Activated CD4-positive, alpha-beta T cell treated with anti-CD3 and anti-CD28 coated beads for 1 hour (primary cell): Measurements from ENCODE around the gene CRTAC1.

Experiments
- DNase-seq: peaks from one replicate; pipeline ENCODE4 v3.0.0-alpha.2; 2020

Gene CRTAC1

DNA sequence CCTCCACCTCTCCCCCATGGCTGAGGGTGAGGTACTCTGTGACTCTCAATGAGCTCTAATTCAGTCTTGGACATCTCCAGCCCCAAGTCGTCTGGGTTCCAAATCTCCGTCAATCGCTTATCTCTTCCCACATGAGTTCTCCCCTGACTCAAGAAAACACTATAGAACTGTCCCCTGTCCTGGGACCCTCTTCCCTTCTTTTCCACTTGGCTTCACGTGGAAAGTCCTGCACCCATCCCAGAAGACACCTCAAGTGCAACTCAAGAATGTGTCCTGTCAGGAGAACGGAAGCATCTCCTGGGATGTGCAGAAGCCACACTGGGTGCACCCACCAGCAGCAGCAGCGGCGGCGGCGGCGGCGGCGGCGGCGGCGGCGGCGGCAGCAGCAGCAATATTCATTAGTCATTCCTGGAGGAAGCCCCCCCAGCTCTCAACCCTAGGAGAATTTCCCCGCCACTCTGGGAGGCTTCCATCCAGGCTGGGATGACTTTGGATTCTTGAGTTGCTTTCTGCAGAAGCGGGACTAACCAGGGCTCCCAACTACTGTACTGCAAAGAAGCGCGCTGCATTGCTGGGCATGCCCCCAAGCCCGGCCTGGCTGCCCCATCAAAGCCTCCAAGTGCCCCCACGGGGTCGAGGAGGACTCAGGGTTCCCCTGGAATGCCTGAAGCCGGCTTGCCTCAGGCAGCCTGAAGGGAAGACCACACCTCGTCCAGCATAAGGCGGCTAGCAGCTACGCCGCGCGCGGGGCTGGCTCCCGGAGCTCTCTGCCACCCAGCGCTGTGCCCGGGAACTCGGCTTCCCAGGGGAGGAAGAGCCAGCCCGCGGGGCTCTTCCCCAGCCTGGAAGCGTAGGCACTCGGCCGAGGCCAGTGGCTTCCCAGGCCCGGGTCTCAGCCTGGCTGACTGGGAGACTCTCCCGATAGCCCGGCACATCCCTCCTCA is 1.0 kb downstream of the CRTAC1 start:
- no peak for DNase-seq

DNA sequence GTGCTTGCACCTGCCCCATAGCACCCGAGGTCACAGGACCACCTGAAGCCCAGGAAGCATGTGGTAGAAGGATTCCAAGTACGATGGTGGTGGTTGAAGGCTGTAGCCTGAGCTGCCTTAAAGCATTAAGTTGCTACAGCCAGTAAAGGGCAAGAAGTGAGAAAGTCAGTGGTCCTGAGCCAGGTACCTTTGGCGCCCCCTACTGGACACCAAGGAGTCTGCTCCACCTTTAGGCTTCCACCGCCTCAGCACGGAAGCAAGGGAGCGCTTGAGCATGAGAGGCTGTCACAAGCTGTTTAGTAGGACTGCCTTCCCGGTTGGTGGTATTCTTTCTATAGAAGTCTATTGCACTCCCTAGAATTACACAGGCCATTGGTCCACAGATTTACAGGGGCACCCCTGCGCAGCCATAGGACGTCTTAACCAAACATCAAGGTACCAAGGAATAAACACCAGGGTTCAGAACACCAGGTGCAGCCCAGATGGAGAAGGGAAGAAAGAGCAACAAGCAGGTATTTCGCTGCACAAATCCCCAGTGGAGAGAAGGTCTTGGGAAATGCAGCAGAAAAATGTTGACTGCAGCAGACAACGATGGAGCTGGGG is 2.2 kb downstream of the CRTAC1 start:
- peak; percentile 31 for DNase-seq

DNA sequence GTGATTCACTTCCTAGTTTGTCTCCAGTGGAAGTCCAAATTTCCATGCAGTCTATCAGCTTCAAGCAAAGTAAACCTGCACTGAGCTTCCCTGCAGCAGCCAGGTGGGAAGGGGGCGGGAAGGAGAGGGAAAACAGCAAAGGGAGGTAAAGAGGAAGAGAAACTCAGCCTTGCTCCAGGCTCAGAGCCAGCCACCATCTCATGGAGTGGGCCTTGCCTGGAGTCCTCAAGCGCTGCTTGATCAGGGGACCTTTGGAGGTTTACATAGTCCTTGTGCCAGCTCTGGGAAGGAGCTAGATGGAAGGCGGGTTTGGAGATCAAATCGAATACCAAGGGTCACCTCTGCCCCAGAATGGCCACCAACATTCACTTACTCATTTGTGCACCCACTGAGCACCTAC is 7.4 kb downstream of the CRTAC1 start:
- no peak for DNase-seq

- no peak for DNase-seq
These were observed 9.6 kb downstream of the CRTAC1 start for GRCh38 chr10:98020784-98021183.

- no peak for DNase-seq
These were observed 10.2 kb downstream of the CRTAC1 start for GRCh38 chr10:98020254-98020653.

- DNase-seq = no peak
These were observed 10.6 kb downstream of the CRTAC1 start for GRCh38 chr10:98019784-98020183.

GRCh38 chr10:98016772-98017475 is 13.5 kb downstream of the CRTAC1 start:
- DNase-seq = no peak

- DNase-seq = no peak
These were observed 16.6 kb downstream of the CRTAC1 start for GRCh38 chr10:98013776-98014175.

GRCh38 chr10:98013122-98013521 is 17.3 kb downstream of the CRTAC1 start:
- no peak for DNase-seq

DNA sequence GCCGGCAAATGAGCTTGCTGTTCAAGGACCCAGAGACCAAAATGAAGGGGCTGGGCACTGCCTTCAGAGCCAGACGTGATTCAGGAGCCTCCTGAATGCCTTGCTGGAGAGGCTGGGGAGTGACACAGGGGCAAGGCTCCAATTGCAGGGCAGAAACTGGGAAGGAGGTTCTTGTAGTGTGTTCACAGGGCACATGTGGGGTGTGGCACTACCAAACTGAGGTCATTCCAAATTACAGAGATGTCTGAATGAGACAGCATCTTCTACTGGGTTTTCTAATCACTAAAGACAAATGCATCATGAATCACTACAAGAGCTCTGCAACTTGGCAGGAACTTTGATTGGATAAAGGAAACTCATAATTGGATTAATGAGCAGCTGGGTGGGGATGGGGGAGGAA is 17.8 kb downstream of the CRTAC1 start:
- DNase-seq = no peak

DNA sequence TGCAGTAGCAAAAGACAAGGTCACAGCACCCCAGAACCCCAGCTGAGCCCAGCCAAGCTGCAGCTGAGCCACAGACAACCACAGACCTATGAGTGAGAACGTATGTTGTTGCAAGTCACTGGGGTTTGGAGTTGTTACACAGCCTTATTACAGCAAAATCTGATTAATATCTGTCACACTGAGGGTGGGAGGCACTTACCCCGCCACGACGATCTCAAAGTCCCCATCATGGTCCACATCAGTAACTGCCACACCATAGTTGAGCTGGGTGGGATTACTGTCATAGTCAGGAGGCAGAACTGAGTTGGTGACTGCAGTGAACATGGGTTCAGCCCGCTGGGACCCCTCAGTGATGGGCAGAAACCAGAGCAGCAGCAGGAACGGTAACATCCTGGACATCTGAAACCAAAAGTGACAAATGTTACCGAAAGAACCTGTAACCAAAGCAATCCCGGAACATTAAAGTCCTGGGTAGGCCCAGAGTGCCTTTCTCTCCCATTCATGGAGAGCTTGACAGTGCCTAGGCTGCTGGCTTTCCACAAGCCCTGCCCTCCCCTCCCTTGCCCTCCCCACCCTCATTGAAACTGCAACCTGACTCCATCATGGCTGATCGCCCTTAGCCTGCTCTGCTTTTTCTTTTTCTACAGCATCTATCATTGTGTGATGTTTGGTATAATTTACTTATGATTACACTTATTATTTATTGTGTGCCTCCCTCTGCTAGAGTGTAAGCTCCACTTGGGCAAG is 19.3 kb downstream of the CRTAC1 start:
- DNase-seq = no peak

DNA sequence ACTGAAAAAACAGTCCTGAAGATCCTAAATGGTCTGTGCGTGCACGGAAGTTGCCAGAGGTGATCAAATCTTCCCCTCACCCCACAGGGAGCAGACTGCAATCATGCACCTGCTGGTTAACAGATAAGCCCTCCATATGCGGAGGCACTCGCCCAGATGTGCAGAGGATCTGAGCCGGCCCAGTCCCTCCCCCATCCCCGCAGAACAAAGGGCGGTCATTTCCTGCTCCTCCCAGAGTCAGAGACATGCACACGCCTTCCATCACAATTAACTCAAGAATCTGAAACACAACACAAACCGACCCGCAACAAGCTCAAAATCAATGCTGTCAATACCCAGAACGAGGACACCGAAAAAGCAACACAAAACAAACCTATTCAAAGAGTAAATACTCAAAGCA is 24.2 kb downstream of the CRTAC1 start:
- no peak for DNase-seq

DNA sequence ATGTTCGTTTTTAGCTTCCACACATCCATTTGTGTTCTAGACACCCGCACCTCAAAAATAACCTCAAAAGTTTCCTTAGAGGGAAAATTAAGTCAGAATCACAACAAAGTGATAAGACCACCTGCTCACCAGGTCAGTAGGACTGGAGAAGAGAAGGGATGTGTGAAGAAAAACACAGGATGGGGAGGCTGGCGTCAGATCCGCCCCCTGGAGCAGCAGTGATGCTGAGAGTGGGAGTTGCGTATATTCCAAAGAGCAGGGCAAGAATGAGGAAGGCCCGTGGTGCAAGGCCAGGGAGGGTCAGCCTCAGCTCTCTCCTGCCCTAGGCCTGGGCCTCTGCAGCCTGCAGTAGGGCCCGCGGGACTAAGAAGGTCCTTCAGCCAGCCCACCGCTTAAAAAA is 28.7 kb downstream of the CRTAC1 start:
- no peak for DNase-seq

- no peak for DNase-seq
These were observed 30.1 kb downstream of the CRTAC1 start for GRCh38 chr10:98000346-98000745.

- DNase-seq = no peak
These were observed 30.5 kb downstream of the CRTAC1 start for GRCh38 chr10:97999923-98000248.

- no peak for DNase-seq
These were observed 31.1 kb downstream of the CRTAC1 start for GRCh38 chr10:97999066-97999922.

DNA sequence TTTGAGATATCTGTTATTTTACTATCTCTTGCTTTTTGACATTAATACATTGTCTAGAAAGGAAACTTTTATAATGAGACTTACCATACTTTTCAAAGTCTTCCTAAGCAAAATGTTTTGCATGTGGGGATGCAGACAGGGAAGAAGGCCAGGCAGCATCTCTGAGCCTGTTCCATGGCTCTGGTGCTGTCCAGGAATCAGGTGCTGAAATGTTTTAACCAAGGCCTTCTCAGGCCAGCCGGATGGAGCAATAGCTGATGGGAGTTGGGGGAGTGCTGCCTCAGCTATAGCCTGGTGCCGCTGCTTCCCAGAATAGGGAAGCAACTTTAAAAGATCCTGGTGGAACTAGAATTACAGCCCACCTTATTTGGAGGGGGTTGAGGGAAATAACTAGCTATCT is 38.5 kb downstream of the CRTAC1 start:
- no peak for DNase-seq

DNA sequence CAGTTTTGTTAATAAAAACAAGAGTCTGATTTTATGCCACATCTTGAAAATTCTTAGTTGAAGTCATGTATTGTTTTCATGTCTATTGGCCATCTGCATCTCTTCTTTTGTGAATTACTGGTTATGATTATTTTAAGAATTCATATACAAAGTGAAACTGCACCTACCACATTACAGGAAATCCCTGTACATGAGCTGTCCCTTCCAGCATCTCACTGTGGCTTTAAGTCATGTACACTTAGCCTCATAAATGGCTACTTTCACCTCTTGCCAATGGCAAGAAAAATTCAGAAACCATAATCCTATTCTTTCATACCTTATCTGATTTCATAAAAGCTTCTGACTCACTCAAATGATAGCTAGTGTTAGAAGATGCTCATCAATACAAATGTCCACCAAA is 48.6 kb downstream of the CRTAC1 start:
- DNase-seq = no peak

- no peak for DNase-seq
These were observed 52.7 kb downstream of the CRTAC1 start for GRCh38 chr10:97977673-97978072.

DNA sequence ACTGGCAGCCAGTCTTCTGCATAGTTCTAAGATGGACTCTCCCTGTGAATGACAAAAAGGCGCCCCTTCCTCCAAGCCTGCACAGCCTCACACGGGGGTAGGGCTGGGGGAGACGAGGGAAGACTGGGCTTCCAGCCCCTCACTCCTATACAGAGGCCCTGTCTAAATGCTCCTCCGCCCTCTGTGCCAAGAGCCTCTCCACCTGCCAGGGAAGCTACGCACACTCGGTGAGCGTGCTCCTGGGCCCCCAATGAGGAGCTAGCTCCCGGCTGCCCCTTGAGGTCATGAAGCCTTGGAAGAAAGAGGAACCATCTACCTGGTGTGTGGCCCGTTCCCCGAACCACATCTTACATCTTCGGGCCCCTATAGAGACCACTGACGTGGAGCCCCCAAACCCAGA is 54.8 kb downstream of the CRTAC1 start:
- no peak for DNase-seq

DNA sequence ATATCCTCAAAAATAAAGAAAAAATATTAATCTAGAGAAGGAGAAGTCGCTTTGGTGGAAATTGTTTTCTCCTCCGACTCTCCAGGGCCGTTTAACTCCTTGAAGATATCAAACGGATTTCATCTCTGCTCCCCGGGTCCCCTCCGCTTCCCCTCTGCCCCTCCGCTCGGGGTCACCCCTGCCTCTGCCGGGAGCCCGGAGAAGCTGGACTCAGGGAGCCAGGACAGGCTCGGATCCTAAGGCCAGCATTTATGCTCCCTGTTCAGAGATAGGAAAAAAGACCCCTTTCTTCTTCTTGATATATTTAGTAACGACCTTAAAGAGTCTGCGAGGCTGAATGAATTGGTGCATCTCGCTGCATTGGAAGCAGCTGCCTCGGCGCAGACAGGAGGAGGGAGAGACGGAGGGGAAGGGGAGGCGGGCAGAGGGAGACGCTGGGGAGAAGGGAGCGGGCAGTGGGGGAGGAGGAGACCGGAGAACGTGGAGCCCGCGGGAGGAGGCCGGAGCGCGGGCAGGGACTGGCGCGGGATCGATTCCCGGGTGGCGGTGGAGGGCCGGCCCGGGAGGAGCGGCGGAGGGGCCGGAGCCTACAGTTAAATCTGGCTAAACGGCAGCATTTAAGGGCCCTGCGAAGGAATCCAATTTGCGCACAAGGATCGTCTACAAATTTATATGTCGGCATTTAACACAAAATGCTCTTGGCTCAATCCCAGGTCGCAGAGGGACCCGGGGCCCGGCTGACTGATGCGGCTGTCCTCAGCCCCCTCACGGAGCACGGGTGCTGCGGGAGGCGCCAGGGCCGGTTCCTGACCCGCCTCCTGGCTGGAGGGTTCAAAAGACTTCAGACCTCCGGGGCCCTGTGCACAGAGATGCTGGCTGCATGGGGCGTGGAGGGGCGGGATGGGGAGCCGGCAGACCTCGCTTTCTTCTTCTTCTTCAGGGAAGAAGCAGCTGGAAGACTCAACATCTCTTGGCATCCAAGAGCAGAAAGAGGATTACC is 55.6 kb downstream of the CRTAC1 start:
- no peak for DNase-seq
